Measurements from ENCODE around the gene MTM1. TPM values are rescaled to one million over a fixed set of nuclear protein-coding genes. Genes with fewer than 3 reads are reported as not detected.

MTM1 gene
- total and polyA plus RNA-seq, 2 experiments from 2014 or later = 3.8 to 3.9 TPM

- no peak for DNase-seq (ENCODE audit: low read depth in 1 of 2, low spot score in 1 of 2)
- H3K9me3 ChIP-seq (ENCODE audit: low read depth) = no peaks in the 10 kb centered on the region
- H3K27me3 ChIP-seq = no peaks in the 10 kb centered on the region
- no peak overlapping the region for H3K4me3 ChIP-seq
- no peaks in the 10 kb centered on the region for H3K4me1 ChIP-seq (ENCODE audit: low read depth)
- no peak for TF ChIP-seq CTCF (IDR thresholded peaks at IDR 0.05; ENCODE audit: low read depth, low read length)
- H3K27ac ChIP-seq = no peak overlapping the region
- no peaks in the 10 kb centered on the region for H3K36me3 ChIP-seq
Observed at GRCh38 chrX:150537851-150538250, 30.6 kb upstream of the MTM1 start.

- TF ChIP-seq CTCF (IDR thresholded peaks at IDR 0.05; ENCODE audit: low read depth, low read length) = no peak
- H3K27me3 ChIP-seq = no peaks in the 10 kb centered on the region
- no peaks in the 10 kb centered on the region for H3K4me1 ChIP-seq (ENCODE audit: low read depth)
- no peak overlapping the region for H3K27ac ChIP-seq
- H3K9me3 ChIP-seq (ENCODE audit: low read depth) = no peaks in the 10 kb centered on the region
- no peak for DNase-seq (ENCODE audit: low read depth in 1 of 2, low spot score in 1 of 2)
- H3K4me3 ChIP-seq = no peak overlapping the region
- no peaks in the 10 kb centered on the region for H3K36me3 ChIP-seq
Observed at GRCh38 chrX:150540965-150541364, 27.5 kb upstream of the MTM1 start.

GRCh38 chrX:150542846-150543229 is 25.6 kb upstream of the MTM1 start:
- Histone ChIP-seq H3K27me3 (no peaks in the 10 kb centered on the region), H3K9me3 (ENCODE audit: low read depth) (no peaks in the 10 kb centered on the region), H3K4me3 (no peak overlapping the region), H3K27ac (no peak overlapping the region), H3K4me1 (ENCODE audit: low read depth) (no peaks in the 10 kb centered on the region), H3K36me3 (no peaks in the 10 kb centered on the region)
- no peak for DNase-seq (ENCODE audit: low read depth in 1 of 2, low spot score in 1 of 2)
- TF ChIP-seq CTCF (IDR thresholded peaks at IDR 0.05; ENCODE audit: low read depth, low read length) = no peak

- Histone ChIP-seq H3K4me1 (ENCODE audit: low read depth) (no peaks in the 10 kb centered on the region), H3K27ac (no peak overlapping the region), H3K36me3 (no peaks in the 10 kb centered on the region), H3K4me3 (no peak overlapping the region), H3K27me3 (no peaks in the 10 kb centered on the region), H3K9me3 (ENCODE audit: low read depth) (no peaks in the 10 kb centered on the region)
- no peak for TF ChIP-seq CTCF (IDR thresholded peaks at IDR 0.05; ENCODE audit: low read depth, low read length)
- no peak for DNase-seq (ENCODE audit: low read depth in 1 of 2, low spot score in 1 of 2)
Observed at GRCh38 chrX:150543230-150544155, 24.9 kb upstream of the MTM1 start.

GRCh38 chrX:150544222-150544787 is 24.1 kb upstream of the MTM1 start:
- Histone ChIP-seq H3K27ac (no peak overlapping the region), H3K4me1 (ENCODE audit: low read depth) (no peaks in the 10 kb centered on the region), H3K36me3 (no peaks in the 10 kb centered on the region), H3K9me3 (ENCODE audit: low read depth) (no peaks in the 10 kb centered on the region), H3K27me3 (no peaks in the 10 kb centered on the region), H3K4me3 (no peak overlapping the region)
- peak; percentile 4 to 17 for DNase-seq (ENCODE audit: low read depth in 1 of 2, low spot score in 1 of 2)
- no peak for TF ChIP-seq CTCF (IDR thresholded peaks at IDR 0.05; ENCODE audit: low read depth, low read length)
